ENCODE results near the gene CPPED1.

- TF ChIP-seq CTCF (IDR thresholded peaks at IDR 0.05; ENCODE audit: low read depth, low read length, poor library complexity, severe bottlenecking), result no peak
- TF ChIP-seq EZH2phosphoT487 (IDR thresholded peaks at IDR 0.05; ENCODE audit: borderline replicate concordance, low read length), result no peak
These were observed 127.8 kb downstream of the CPPED1 start for GRCh38 chr16:12675852-12676251.
